GM12801 (cell line): ENCODE measurements around the gene C11orf21.

Source experiments
- TF ChIP-seq, protein P1 (sequence below): IDR thresholded peaks from one replicate; pipeline ENCODE4 v1.5.1; 2011; ENCODE audit warnings: control low read depth; ENCODE audit not compliant: insufficient read length; ENCODE audit errors: extremely low read depth

Gene C11orf21

DNA sequence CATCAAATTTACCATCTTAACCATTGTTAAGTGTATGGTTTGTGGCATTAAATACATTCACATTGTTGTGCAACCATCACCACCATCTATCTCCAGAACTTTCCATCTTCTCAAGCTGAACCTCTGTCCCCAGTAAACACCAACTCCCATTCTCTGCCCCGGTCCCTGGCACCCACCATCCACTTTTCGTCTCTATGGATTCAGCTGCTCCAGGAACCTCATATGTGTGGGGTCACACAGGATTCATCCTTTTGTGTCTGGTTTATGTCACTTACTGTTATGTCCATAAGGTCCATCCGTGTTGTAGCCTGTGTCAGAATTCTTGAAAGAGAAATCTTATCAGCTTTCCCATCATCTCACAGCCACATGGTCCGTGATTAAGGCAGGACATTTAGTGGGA lies 16.4 kb upstream of the C11orf21 start:
- TF ChIP-seq, protein P1, sequence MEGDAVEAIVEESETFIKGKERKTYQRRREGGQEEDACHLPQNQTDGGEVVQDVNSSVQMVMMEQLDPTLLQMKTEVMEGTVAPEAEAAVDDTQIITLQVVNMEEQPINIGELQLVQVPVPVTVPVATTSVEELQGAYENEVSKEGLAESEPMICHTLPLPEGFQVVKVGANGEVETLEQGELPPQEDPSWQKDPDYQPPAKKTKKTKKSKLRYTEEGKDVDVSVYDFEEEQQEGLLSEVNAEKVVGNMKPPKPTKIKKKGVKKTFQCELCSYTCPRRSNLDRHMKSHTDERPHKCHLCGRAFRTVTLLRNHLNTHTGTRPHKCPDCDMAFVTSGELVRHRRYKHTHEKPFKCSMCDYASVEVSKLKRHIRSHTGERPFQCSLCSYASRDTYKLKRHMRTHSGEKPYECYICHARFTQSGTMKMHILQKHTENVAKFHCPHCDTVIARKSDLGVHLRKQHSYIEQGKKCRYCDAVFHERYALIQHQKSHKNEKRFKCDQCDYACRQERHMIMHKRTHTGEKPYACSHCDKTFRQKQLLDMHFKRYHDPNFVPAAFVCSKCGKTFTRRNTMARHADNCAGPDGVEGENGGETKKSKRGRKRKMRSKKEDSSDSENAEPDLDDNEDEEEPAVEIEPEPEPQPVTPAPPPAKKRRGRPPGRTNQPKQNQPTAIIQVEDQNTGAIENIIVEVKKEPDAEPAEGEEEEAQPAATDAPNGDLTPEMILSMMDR: no peak

DNA sequence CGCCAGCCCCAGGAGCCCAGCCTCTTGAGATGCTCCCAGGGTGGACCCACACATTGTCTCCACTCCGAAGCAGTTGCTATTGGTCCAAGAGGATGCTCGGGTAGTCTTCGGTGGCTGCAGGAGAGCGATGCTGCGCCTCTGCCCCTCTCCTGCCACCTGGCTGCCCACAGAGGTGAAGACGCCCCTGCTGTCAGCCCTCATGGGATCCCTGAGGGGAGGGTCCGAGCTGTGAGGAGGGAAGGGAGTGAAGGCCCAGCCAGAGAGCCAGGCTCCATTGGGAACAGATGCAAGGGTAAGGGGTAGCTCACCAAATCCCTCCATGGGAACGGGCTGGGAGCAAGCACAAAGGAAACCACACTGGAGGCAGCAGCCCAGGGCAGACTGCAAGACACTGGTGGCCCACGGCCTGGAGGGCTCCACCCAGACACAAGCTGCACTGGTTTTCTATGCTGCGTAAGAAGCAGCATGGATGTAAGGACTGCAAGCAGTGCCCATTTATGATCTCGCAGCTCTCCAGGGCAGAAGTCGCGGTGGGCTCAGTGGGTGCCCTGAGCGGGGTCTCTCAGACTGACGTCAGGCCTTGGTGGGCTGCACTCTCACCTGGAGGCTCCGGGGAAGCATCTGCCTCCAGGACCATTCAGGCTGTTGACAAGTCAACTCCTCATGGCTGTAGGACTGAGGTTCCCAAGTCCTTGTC lies 15.8 kb upstream of the C11orf21 start:
- TF ChIP-seq, protein P1: no peak

DNA sequence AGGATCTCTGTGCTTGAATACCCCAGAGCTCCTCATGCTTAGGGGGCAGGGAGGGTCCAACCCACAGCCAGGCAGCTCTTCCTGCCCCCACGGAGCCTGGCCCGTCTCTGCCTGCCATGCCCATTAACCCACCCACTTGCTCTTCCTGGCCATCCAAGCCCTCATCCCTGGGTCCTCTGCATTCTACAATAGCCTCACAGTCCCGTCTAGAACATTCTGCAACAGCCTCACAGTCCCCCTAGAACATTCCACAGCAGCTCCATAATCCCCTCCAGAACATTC lies 15.2 kb upstream of the C11orf21 start:
- TF ChIP-seq, protein P1: no peak

DNA sequence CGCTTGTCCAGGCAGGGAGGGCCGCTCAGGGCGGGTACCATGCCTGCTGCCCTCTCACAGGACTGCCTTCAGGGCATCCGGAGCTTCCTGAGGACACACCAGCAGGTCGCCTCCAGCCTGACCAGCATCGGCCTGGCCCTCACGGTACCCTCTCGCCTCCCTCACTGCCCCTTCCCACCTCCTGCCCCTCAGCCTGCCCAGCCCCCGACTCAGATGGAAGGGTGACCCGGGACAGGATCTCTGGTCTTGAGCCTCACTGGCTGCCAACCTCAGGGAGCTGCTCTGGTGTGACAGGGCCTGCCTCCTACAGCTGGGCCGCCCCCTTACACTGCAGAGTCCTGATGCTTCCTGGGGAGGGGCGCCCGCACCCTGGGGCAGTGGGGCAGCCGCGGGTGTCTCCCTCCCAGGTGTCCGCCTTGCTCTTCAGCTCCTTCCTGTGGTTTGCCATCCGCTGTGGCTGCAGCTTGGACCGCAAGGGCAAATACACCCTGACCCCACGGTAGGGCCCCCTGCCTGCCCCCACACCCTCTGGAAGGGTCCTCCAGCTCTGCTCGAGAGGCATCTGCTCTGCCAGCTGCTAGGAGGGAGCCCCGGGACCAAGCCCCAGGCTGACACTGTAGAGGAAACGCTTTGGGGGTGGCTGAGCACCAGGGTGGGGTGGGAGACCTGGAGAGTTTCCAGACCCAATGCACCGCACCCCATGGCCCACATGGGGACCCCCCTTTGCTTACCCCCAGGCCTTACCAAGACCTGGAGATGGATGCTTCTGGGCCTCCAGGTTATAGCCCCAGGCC lies 14.6 kb upstream of the C11orf21 start:
- TF ChIP-seq, protein P1: no peak

DNA sequence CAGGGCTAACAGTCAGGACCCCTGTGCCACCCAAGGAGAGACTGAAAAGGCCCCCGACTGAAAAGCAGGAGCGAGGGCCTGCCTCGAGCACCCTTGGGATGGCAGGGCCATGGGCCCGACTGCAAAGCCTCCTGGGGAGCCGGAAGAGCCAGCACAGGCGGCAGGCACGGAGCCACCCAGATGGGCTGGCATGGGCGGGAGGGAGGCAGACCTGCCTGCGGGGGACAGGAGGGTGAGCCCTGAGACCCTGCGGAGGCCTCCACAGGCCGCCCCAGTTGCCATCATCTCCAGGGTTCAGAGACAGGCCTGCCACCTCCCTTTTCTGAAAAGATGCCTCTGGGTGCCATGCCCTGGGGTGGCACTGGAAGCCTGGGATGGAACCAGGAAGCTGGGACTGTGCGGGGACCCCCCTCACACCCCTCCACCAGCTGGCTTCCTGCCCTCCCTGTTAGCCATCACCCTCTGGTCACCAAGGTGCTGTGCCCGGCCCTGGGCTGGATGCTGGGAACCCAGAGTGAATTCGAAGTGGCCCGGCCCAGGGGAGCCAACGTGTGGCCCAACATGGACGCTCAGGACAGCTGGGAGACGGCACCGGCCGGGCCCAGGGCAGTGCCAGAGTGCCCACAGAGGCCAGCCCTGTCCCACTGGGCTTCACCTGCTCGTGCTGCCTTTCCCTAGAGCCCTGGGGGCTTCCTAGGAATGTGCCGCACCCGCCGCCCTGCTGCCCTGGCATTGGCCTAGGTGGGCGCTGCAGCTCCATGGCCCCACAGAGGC lies 13.9 kb upstream of the C11orf21 start:
- TF ChIP-seq, protein P1: no peak

DNA sequence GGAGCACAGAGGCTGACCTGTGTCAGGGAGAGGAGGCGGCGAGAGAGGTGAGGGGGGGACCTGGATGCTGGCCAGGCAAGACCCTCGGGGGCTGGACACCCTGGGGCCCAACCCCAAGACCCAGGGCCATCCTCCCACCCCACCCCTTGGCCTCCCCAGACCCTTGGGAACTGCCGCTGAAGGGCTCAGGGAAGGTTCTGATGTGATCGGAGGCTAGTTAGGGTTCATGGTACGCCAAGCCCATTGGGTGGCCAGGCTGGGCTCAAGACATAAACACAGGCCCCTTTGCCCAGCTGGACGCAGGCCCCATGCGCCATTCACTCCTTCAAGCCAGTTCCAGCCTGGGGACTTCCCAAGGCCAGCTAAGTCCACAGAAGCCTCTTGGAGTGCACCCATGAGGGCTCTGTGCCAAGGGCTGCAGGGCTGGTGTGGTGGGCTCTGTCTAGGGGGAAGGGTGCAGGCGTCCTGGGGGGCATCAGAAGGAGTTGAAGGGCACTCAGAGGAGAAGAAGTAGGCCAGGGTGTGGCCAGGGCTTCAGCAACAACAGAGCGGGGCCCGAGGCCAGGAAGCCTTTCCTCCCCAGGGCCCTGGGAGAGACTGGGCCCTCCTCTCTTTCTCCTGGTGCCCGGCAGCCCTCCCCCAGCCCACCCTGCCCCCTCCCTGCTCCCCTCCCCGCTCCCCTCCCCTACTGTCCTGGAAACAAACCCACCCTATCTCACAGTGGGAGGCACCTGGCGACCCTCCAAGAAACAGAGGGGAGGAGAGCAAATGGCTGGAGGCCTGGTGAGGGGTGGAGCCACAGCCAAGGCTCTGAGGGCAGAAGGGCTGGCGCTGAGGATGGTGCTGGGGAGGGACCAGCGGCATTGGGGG lies 13.0 kb upstream of the C11orf21 start:
- TF ChIP-seq, protein P1: no peak

DNA sequence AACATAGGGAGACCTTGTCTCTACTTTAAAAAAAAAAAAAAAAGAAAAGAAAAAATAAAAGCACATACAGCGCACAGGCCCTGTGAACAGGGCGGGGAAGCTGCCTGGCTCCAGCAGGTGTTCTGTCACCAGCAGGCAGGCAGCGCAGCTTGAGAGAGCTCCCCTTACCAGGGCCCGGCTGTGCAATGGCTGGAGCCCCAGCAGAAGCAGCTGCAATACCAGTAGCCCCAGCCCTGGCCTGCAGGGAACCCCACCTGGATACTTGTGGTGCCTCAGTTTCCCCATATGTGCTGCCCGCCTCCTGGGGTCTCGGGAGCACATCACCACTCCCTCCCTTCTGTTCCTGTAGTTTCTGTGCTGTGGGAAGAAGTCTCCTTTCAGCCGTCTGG lies 12.4 kb upstream of the C11orf21 start:
- TF ChIP-seq, protein P1: no peak
